SU-DHL-6 (cell line): Measurements from ENCODE around the gene SFXN2.

Experiments used
- H2AFZ ChIP-seq: fragments of 200-600 bp; sonication (generic); 2 replicates; pipeline ENCODE4 v1.6.1; 2014; ENCODE audit warnings: low read depth, mild to moderate bottlenecking, moderate library complexity, mixed read lengths, antibody characterized with exemption, low read length; ENCODE audit not compliant: severe bottlenecking
- H3F3A ChIP-seq: fragments of 200-600 bp; shearing (Covaris generic); 2 replicates; pipeline ENCODE4 v1.6.0; 2016; ENCODE audit warnings: antibody characterized with exemption, mild to moderate bottlenecking; ENCODE audit not compliant: insufficient read depth
- H3K27ac ChIP-seq: fragments of 200-600 bp; sonication (generic); 2 replicates; pipeline ENCODE4 v1.5.1; 2016; ENCODE audit warnings: low read depth, mild to moderate bottlenecking, low read length, moderate library complexity, mixed read lengths
- H3K27me3 ChIP-seq: fragments of 200-600 bp; sonication (generic), shearing (Covaris generic); 2 replicates; pipeline ENCODE4 v1.6.0; 2014; ENCODE audit warnings: mild to moderate bottlenecking, low read length
- H3K36me3 ChIP-seq: fragments of 200-600 bp; sonication (generic); 2 replicates; pipeline ENCODE4 v1.6.1; 2014; ENCODE audit warnings: mild to moderate bottlenecking, low read length, mixed read lengths
- H3K4me2 ChIP-seq: fragments of 300-600, 200-600 bp; shearing (Covaris generic), sonication (generic); 2 replicates; pipeline ENCODE4 v1.6.0; 2014; ENCODE audit warnings: low read length, low read depth, mild to moderate bottlenecking; ENCODE audit not compliant: poor library complexity, severe bottlenecking
- H3K4me3 ChIP-seq: fragments of 200-600 bp; sonication (generic); 2 replicates; pipeline ENCODE4 v1.5.1; 2014; ENCODE audit warnings: antibody characterized with exemption, low read length, mild to moderate bottlenecking, mixed read lengths; ENCODE audit not compliant: insufficient read depth, poor library complexity, severe bottlenecking
- H3K79me2 ChIP-seq: fragments of 200-600 bp; sonication (generic); 2 replicates; pipeline ENCODE4 v1.6.1; 2014; ENCODE audit warnings: mild to moderate bottlenecking, low read length, moderate library complexity; ENCODE audit not compliant: insufficient read depth
- H3K9ac ChIP-seq: fragments of 200-600 bp; sonication (generic); 2 replicates; pipeline ENCODE4 v1.7.0; 2014; ENCODE audit warnings: mild to moderate bottlenecking, low read length
- H3K9me2 ChIP-seq: fragments of 200-600 bp; sonication (generic); replicated peaks from 2 replicates; pipeline ENCODE4 v1.6.1; 2014; ENCODE audit warnings: low read length; ENCODE audit not compliant: insufficient read depth
- H3K9me3 ChIP-seq: fragments of 200-600 bp; sonication (generic); 2 replicates; pipeline ENCODE4 v1.6.1; 2014; ENCODE audit warnings: low read length, mixed read lengths; ENCODE audit not compliant: insufficient read depth
- H4K20me1 ChIP-seq: fragments of 200-600 bp; sonication (generic); 2 replicates; pipeline ENCODE4 v1.6.1; 2014; ENCODE audit warnings: low read depth, mild to moderate bottlenecking, antibody characterized with exemption, low read length, moderate library complexity, mixed read lengths
- EZH2phosphoT487 ChIP-seq: fragments of 200-600 bp; sonication (generic), shearing (Covaris generic); conservative IDR thresholded peaks from 2 replicates; pipeline ENCODE4 v1.6.1; 2018; ENCODE audit warnings: mild to moderate bottlenecking, antibody characterized with exemption, low read length, moderate library complexity, mixed read lengths
- TF ChIP-seq, protein P1 (sequence below): fragments of 200-600 bp; sonication (generic); IDR thresholded peaks from one replicate; pipeline ENCODE4 v1.5.1; 2017; ENCODE audit warnings: antibody characterized with exemption, mild to moderate bottlenecking, low read length, moderate library complexity; ENCODE audit not compliant: insufficient read depth, poor library complexity, severe bottlenecking

Gene SFXN2

DNA sequence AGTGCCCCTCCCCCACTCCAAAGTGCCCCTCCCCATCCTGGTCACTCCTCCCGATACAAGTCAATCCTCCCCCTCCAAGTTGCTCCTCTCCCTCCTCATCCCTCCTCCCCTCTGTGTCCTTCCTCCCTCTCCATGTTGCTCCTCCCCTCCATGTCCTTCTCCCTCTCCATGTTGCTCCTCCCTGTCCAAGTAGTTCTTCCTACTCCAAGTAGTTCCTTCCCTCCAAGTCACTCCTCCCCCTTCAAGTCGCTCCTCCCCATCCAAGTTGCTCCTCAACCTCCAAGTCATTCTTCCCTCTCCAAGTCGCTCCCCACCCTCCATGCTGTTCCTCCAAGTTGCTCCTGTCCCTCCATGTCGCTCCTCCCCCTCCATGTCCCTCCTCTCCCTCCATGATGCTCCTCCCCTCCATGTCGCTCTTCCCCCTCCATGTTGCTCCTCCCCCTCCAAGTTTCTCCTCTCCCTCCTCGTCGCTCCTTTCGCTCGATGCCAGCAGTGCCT is 20.7 kb downstream of the SFXN2 start:
- H3K4me3 ChIP-seq: no peak overlapping the region
- no peaks in the 10 kb centered on the region for H3K27me3 ChIP-seq
- no peak overlapping the region for H3K4me2 ChIP-seq
- H3K36me3 ChIP-seq: no peaks in the 10 kb centered on the region
- H3K9me3 ChIP-seq: no peaks in the 10 kb centered on the region
- no peaks in the 10 kb centered on the region for H3K9me2 ChIP-seq
- no peak overlapping the region for H2AFZ ChIP-seq
- no peaks in the 10 kb centered on the region for H4K20me1 ChIP-seq
- no peaks in the 10 kb centered on the region for H3K79me2 ChIP-seq
- H3K27ac ChIP-seq: no peak overlapping the region
- TF ChIP-seq, protein P1, sequence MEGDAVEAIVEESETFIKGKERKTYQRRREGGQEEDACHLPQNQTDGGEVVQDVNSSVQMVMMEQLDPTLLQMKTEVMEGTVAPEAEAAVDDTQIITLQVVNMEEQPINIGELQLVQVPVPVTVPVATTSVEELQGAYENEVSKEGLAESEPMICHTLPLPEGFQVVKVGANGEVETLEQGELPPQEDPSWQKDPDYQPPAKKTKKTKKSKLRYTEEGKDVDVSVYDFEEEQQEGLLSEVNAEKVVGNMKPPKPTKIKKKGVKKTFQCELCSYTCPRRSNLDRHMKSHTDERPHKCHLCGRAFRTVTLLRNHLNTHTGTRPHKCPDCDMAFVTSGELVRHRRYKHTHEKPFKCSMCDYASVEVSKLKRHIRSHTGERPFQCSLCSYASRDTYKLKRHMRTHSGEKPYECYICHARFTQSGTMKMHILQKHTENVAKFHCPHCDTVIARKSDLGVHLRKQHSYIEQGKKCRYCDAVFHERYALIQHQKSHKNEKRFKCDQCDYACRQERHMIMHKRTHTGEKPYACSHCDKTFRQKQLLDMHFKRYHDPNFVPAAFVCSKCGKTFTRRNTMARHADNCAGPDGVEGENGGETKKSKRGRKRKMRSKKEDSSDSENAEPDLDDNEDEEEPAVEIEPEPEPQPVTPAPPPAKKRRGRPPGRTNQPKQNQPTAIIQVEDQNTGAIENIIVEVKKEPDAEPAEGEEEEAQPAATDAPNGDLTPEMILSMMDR: no peak
- TF ChIP-seq EZH2phosphoT487: no peak
- H3F3A ChIP-seq: no peaks in the 10 kb centered on the region
- no peak overlapping the region for H3K9ac ChIP-seq

GRCh38 chr10:102738692-102739121 is 24.3 kb downstream of the SFXN2 start:
- no peaks in the 10 kb centered on the region for H3K36me3 ChIP-seq
- H3K9me3 ChIP-seq: no peaks in the 10 kb centered on the region
- H3K79me2 ChIP-seq: no peaks in the 10 kb centered on the region; the same call in 1 of the 2 replicates
- H2AFZ ChIP-seq: no peak overlapping the region
- no peaks in the 10 kb centered on the region for H3K27me3 ChIP-seq
- H3K27ac ChIP-seq: no peak overlapping the region
- no peaks in the 10 kb centered on the region for H4K20me1 ChIP-seq
- H3K9me2 ChIP-seq: no peaks in the 10 kb centered on the region; the same call in 1 of the 2 replicates
- H3K9ac ChIP-seq: no peak overlapping the region
- no peak overlapping the region for H3K4me2 ChIP-seq
- peaks cover 6% of the 10 kb centered on the region; the same call in 1 of the 2 replicates for H3F3A ChIP-seq
- H3K4me3 ChIP-seq: no peak overlapping the region
- no peak for TF ChIP-seq EZH2phosphoT487
- TF ChIP-seq, protein P1: no peak

- Histone ChIP-seq H3K79me2 (peaks cover 13% of the 10 kb centered on the region), H3F3A (peaks cover 6% of the 10 kb centered on the region; the same call in 1 of the 2 replicates), H3K27ac (no peak overlapping the region), H3K9me2 (no peaks in the 10 kb centered on the region; the same call in 1 of the 2 replicates), H3K4me3 (no peak overlapping the region), H3K9ac (no peak overlapping the region), H3K4me2 (no peak overlapping the region), H3K9me3 (no peaks in the 10 kb centered on the region), H3K36me3 (no peaks in the 10 kb centered on the region), H3K27me3 (no peaks in the 10 kb centered on the region), H2AFZ (no peak overlapping the region), H4K20me1 (no peaks in the 10 kb centered on the region)
- TF ChIP-seq, protein P1: no peak
- no peak for TF ChIP-seq EZH2phosphoT487
Observed at GRCh38 chr10:102740229-102740628, 25.8 kb downstream of the SFXN2 start.
